GM19328 (cell line): ENCODE results near the gene PHF14.

Experiments
- ATAC-seq: cut with Tn5 transposase; IDR thresholded peaks from one replicate; pipeline ENCODE4 v1.9.1; 2021; ENCODE audit warnings: mild to moderate bottlenecking, moderate library complexity; ENCODE audit not compliant: unreplicated experiment

The PHF14 gene

GRCh38 chr7:11171569-11172192 lies 198.0 kb downstream of the PHF14 start:
- ATAC-seq, result no peak

GRCh38 chr7:11172835-11173234 lies 199.2 kb downstream of the PHF14 start:
- no peak for ATAC-seq

- ATAC-seq, result no peak
Measured at GRCh38 chr7:11175371-11175770, 201.7 kb downstream of the PHF14 start.

- no peak for ATAC-seq
Measured at GRCh38 chr7:11175887-11176286, 202.2 kb downstream of the PHF14 start.

- no peak for ATAC-seq
Measured at GRCh38 chr7:11176985-11177555, 203.4 kb downstream of the PHF14 start.

GRCh38 chr7:11177793-11178192 lies 204.1 kb downstream of the PHF14 start:
- ATAC-seq, result no peak

GRCh38 chr7:11181590-11181989 lies 207.9 kb downstream of the PHF14 start:
- ATAC-seq, result no peak

- no peak for ATAC-seq
Measured at GRCh38 chr7:11182736-11183135, 209.1 kb downstream of the PHF14 start.

- no peak for ATAC-seq
Measured at GRCh38 chr7:11185179-11185815, 211.6 kb downstream of the PHF14 start.

GRCh38 chr7:11188529-11189310 lies 215.0 kb downstream of the PHF14 start:
- no peak for ATAC-seq

GRCh38 chr7:11191081-11191480 lies 217.4 kb downstream of the PHF14 start:
- ATAC-seq, result no peak

GRCh38 chr7:11191574-11192220 lies 218.0 kb downstream of the PHF14 start:
- no peak for ATAC-seq

- ATAC-seq, result no peak
Measured at GRCh38 chr7:11192506-11192905, 218.8 kb downstream of the PHF14 start.

GRCh38 chr7:11193131-11193867 lies 219.6 kb downstream of the PHF14 start:
- ATAC-seq, result no peak

- ATAC-seq, result no peak
Measured at GRCh38 chr7:11193888-11194287, 220.2 kb downstream of the PHF14 start.

GRCh38 chr7:11194492-11194891 lies 220.8 kb downstream of the PHF14 start:
- no peak for ATAC-seq

- ATAC-seq, result no peak
Measured at GRCh38 chr7:11195502-11195901, 221.8 kb downstream of the PHF14 start.

- ATAC-seq, result no peak
Measured at GRCh38 chr7:11196143-11196542, 222.5 kb downstream of the PHF14 start.

GRCh38 chr7:11203224-11203623 lies 229.6 kb downstream of the PHF14 start:
- ATAC-seq, result no peak

GRCh38 chr7:11203683-11204082 lies 230.0 kb downstream of the PHF14 start:
- ATAC-seq, result no peak
